ENCODE data around the gene MAD1L1. TPM values are rescaled to one million over a fixed set of nuclear protein-coding genes. Genes with fewer than 3 reads are reported as not detected.

MAD1L1 gene
- total and polyA plus RNA-seq, 11 donors = 11.1 to 29.7 (median 20.9) TPM

DNA sequence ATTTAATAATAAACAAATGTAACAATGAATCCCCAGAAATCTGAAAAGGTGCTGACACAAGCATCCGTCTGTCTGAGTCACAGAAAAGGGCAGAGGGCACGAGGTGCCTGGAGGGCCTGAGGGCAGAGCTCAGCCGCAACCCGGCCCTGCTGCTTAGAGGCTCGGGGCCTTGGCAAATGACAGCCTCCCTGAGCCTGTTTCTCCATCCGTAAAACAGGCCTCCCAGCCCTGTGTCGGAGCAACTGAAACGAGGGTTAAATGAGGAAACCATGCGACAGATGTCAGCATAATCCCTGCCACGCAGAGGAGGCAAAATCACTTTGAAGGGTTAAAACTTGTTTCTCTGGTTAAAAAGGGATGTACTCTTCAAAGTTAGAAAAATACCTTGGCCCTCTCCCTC, 34.2 kb upstream of the MAD1L1 start:
- Histone ChIP-seq H3K36me3 (peaks cover 0 to 56% (median 22%) of the 10 kb centered on the region in 9 donors), H3K27ac (no peak overlapping the region), H3K4me3 (no peak overlapping the region), H3K9me3 (no peaks in the 10 kb centered on the region), H3K4me1 (peaks cover 0 to 10% (median 0%) of the 10 kb centered on the region in 12 donors), H3K27me3 (no peaks in the 10 kb centered on the region)
- TF ChIP-seq, protein P1, sequence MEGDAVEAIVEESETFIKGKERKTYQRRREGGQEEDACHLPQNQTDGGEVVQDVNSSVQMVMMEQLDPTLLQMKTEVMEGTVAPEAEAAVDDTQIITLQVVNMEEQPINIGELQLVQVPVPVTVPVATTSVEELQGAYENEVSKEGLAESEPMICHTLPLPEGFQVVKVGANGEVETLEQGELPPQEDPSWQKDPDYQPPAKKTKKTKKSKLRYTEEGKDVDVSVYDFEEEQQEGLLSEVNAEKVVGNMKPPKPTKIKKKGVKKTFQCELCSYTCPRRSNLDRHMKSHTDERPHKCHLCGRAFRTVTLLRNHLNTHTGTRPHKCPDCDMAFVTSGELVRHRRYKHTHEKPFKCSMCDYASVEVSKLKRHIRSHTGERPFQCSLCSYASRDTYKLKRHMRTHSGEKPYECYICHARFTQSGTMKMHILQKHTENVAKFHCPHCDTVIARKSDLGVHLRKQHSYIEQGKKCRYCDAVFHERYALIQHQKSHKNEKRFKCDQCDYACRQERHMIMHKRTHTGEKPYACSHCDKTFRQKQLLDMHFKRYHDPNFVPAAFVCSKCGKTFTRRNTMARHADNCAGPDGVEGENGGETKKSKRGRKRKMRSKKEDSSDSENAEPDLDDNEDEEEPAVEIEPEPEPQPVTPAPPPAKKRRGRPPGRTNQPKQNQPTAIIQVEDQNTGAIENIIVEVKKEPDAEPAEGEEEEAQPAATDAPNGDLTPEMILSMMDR (IDR thresholded peaks at IDR 0.05) = no peak
- TF ChIP-seq POLR2A (IDR thresholded peaks at IDR 0.05) = no peak
- intact Hi-C loops (cut with DNase I) = no loop called here
- WGBS, 4 donors = 70 to 83% (median 78%) methylated on average over 10 of the region's 10 CpGs
- ATAC-seq (no peak), DNase-seq (no peak)

- no peak for DNase-seq
- Histone ChIP-seq H3K9me3 (no peaks in the 10 kb centered on the region), H3K4me3 (no peak overlapping the region), H3K4me1 (peaks cover 0 to 4% (median 0%) of the 10 kb centered on the region in 12 donors), H3K36me3 (peaks cover 0 to 42% (median 14%) of the 10 kb centered on the region in 9 donors), H3K27ac (no peak overlapping the region), H3K27me3 (no peaks in the 10 kb centered on the region)
- 97 to 98% (median 97%) methylated on average over 23 of the region's 23 CpGs for WGBS, 4 donors
- ATAC-seq = no peak
- no peak for TF ChIP-seq POLR2A (IDR thresholded peaks at IDR 0.05)
- TF ChIP-seq, protein P1 (IDR thresholded peaks at IDR 0.05) = no peak
- intact Hi-C loops (cut with DNase I) = no loop called here
Observed at GRCh38 chr7:2264158-2264557, 31.4 kb upstream of the MAD1L1 start.

DNA sequence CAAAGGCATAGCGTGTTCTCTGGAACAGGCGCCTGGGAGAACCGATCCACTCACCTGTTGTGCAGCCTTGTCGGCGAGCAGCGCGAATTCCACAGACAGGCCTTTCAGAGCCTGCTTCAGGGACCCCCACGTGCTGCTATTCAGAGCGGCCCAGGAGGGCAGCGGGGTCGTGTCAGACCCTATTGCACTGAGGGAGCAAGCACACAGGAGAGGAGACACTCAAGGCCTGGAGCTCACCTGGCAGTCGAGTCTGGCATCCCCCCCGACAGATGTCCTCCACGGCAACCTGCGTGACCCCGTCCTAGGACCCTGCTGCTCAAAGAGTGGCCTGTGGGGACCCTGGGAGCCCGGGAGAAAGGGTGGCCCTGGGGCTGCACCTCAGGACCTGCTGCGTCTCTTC, 30.4 kb upstream of the MAD1L1 start:
- ATAC-seq (no peak), DNase-seq (no peak)
- H3K4me1 ChIP-seq = peaks cover 0 to 4% (median 0%) of the 10 kb centered on the region in 12 donors
- TF ChIP-seq, protein P1 (IDR thresholded peaks at IDR 0.05) = no peak
- no peak for TF ChIP-seq POLR2A (IDR thresholded peaks at IDR 0.05)
- peaks cover 0 to 42% (median 14%) of the 10 kb centered on the region in 9 donors for H3K36me3 ChIP-seq
- WGBS, 4 donors = 91 to 96% (median 93%) methylated on average over 10 to 18 of the region's 18 CpGs
- H3K4me3 ChIP-seq = no peak overlapping the region
- no peaks in the 10 kb centered on the region for H3K27me3 ChIP-seq
- intact Hi-C loops (cut with DNase I) = no loop called here
- no peak overlapping the region for H3K27ac ChIP-seq
- no peaks in the 10 kb centered on the region for H3K9me3 ChIP-seq

- peak in 2 of 4 donors; percentile 23 to 25 for ATAC-seq
- H3K27ac ChIP-seq = peak overlapping the region in 4 of 12 donors; percentile 30 to 78 (median 35)
- H3K9me3 ChIP-seq = no peaks in the 10 kb centered on the region
- no peak for TF ChIP-seq POLR2A (IDR thresholded peaks at IDR 0.05)
- TF ChIP-seq, protein P1 (IDR thresholded peaks at IDR 0.05) = no peak
- peak overlapping the region in 1 of 12 donors; percentile 21 for H3K4me3 ChIP-seq
- H3K27me3 ChIP-seq = no peaks in the 10 kb centered on the region
- DNase-seq = no peak
- intact Hi-C loops (cut with DNase I) = no loop called here
- H3K4me1 ChIP-seq = peaks cover 0 to 4% (median 0%) of the 10 kb centered on the region in 12 donors
- H3K36me3 ChIP-seq = peaks cover 0 to 53% (median 25%) of the 10 kb centered on the region in 9 donors
- 88 to 95% (median 90%) methylated on average over 14 of the region's 14 CpGs for WGBS, 4 donors
Observed at GRCh38 chr7:2261611-2262010, 28.9 kb upstream of the MAD1L1 start.
